Esophagus squamous epithelium (tissue), 5 donors: Measurements from ENCODE around the gene TLR6. TPM values are rescaled to one million over a fixed set of nuclear protein-coding genes. Genes with fewer than 3 reads are reported as not detected.

Source experiments
- DNase-seq: peaks from one replicate; lab custom pipeline; 2025; lab: John Stamatoyannopoulos, UW
- H3K27ac ChIP-seq, 4 donors: fragments of 200-600 bp; sonication (generic); one replicate each; pipeline ENCODE4 v1.5.1; 2016 to 2019; ENCODE audit warnings: mild to moderate bottlenecking in 1 of 4
- H3K27me3 ChIP-seq, 4 donors: fragments of 200-600 bp; sonication (generic); 1 replicate in 3 of 4; 2 replicates in 1 of 4; pipeline versions ENCODE4 v1.5.1 to v1.6.0; 2017 to 2021; ENCODE audit warnings: antibody characterized with exemption in 1 of 4
- H3K36me3 ChIP-seq, 3 donors: fragments of 200-600 bp; sonication (generic); one replicate each; pipeline ENCODE4 v1.5.1; 2016 to 2019
- H3K4me1 ChIP-seq, 3 donors: fragments of 200-600 bp; sonication (generic); one replicate each; pipeline ENCODE4 v1.5.1; 2017 to 2019
- H3K4me3 ChIP-seq, 4 donors: fragments of 200-600 bp; sonication (generic); 1 replicate in 3 of 4; 2 replicates in 1 of 4; pipeline ENCODE4 v1.5.1; 2016 to 2019; ENCODE audit warnings: mild to moderate bottlenecking in 2 of 4, moderate library complexity in 1 of 4
- H3K9me3 ChIP-seq, 3 donors: fragments of 200-600 bp; sonication (generic); one replicate each; pipeline ENCODE4 v1.5.1; 2016 to 2019
- CTCF ChIP-seq, 6 experiments: fragments of 450-650 bp in 4 of 6; fragments of 200-600 bp in 2 of 6; sonication (generic) in 2 of 6; IDR thresholded peaks; one replicate each; pipeline ENCODE4 v1.5.1; 2016 to 2019; ENCODE audit warnings: antibody characterized with exemption in 6 of 6, mild to moderate bottlenecking in 4 of 6, moderate library complexity in 4 of 6
- POLR2A ChIP-seq, 4 donors: fragments of 450-650 bp; IDR thresholded peaks; one replicate each; pipeline ENCODE4 v1.6.1; 2017; ENCODE audit warnings: antibody characterized with exemption in 4 of 4, mild to moderate bottlenecking in 4 of 4, moderate library complexity in 3 of 4
- WGBS, 2 donors: methylation state at CpG; one replicate each; pipeline ENCODE4 v1.1.5; 2018; 5-methylcytosine and 5-hydroxymethylcytosine counted together
- intact Hi-C: fragments of 100-400 bp; cut with DNase I; formaldehyde crosslinking; loops from one replicate; pipeline ENCODE4 v1.15.0; 2022
- total RNA-seq, 4 donors: library from RNA; depleted of rRNA; stranded (reverse); fragments of >200 nt; gene quantifications; one replicate each; pipeline ENCODE4 v1.1.0, GENCODE V29; 2016
- donor health status: DM: yes; HTN: yes; CAD: no.

TLR6 gene
- total RNA-seq, 4 donors from 2014 or later: 1.1 to 3.3 (median 2.5) TPM

- H3K4me3 ChIP-seq: no peak overlapping the region
- intact Hi-C loops: no loop called here
- H3K27ac ChIP-seq: no peak overlapping the region
- TF ChIP-seq POLR2A (IDR thresholded peaks at IDR 0.05): no peak
- no peak for TF ChIP-seq CTCF (IDR thresholded peaks at IDR 0.05)
- no peaks in the 10 kb centered on the region for H3K27me3 ChIP-seq
- 81 to 94% methylated on average over 5 of the region's 5 CpGs for WGBS, 2 donors
- no peak for DNase-seq
- no peaks in the 10 kb centered on the region for H3K9me3 ChIP-seq
- no peaks in the 10 kb centered on the region for H3K36me3 ChIP-seq
- no peaks in the 10 kb centered on the region for H3K4me1 ChIP-seq
Observed at GRCh38 chr4:38829237-38829636, 27.4 kb downstream of the TLR6 start.

- Histone ChIP-seq H3K36me3 (no peaks in the 10 kb centered on the region), H3K4me1 (no peaks in the 10 kb centered on the region), H3K4me3 (no peak overlapping the region), H3K9me3 (no peaks in the 10 kb centered on the region), H3K27me3 (no peaks in the 10 kb centered on the region), H3K27ac (no peak overlapping the region)
- intact Hi-C loops: no loop called here
- DNase-seq: no peak
- 92 to 96% methylated on average over 8 to 9 of the region's 27 CpGs for WGBS, 2 donors
- TF ChIP-seq POLR2A (IDR thresholded peaks at IDR 0.05): no peak
- TF ChIP-seq CTCF (IDR thresholded peaks at IDR 0.05): no peak
Observed at GRCh38 chr4:38823766-38824165, 32.9 kb downstream of the TLR6 start.

- Histone ChIP-seq H3K9me3 (no peaks in the 10 kb centered on the region), H3K36me3 (no peaks in the 10 kb centered on the region), H3K4me3 (no peak overlapping the region), H3K27me3 (no peaks in the 10 kb centered on the region), H3K4me1 (peaks cover 0 to 7% (median 0%) of the 10 kb centered on the region in 3 donors), H3K27ac (no peak overlapping the region)
- intact Hi-C loops: no loop called here
- 83 to 84% methylated on average over 5 of the region's 5 CpGs for WGBS, 2 donors
- DNase-seq: no peak
- TF ChIP-seq CTCF (IDR thresholded peaks at IDR 0.05) (no peak), POLR2A (IDR thresholded peaks at IDR 0.05) (no peak)
Observed at GRCh38 chr4:38822748-38823303, 33.8 kb downstream of the TLR6 start.

- no peaks in the 10 kb centered on the region for H3K27me3 ChIP-seq
- no peak overlapping the region for H3K4me3 ChIP-seq
- intact Hi-C loops: no loop called here
- DNase-seq: no peak
- peaks cover 0 to 7% (median 0%) of the 10 kb centered on the region in 3 donors for H3K4me1 ChIP-seq
- no peak for TF ChIP-seq POLR2A (IDR thresholded peaks at IDR 0.05)
- no peak for TF ChIP-seq CTCF (IDR thresholded peaks at IDR 0.05)
- no peak overlapping the region for H3K27ac ChIP-seq
- WGBS, 2 donors: 88 to 91% methylated on average over 3 of the region's 3 CpGs
- no peaks in the 10 kb centered on the region for H3K9me3 ChIP-seq
- H3K36me3 ChIP-seq: no peaks in the 10 kb centered on the region
Observed at GRCh38 chr4:38821739-38822138, 34.9 kb downstream of the TLR6 start.

GRCh38 chr4:38820329-38821061 is 36.1 kb downstream of the TLR6 start:
- WGBS, 2 donors: 54 to 65% methylated on average over 4 of the region's 4 CpGs
- TF ChIP-seq CTCF (IDR thresholded peaks at IDR 0.05): no peak
- no peak for TF ChIP-seq POLR2A (IDR thresholded peaks at IDR 0.05)
- intact Hi-C loops: no loop called here
- Histone ChIP-seq H3K4me3 (no peak overlapping the region), H3K4me1 (peaks cover 0 to 7% (median 0%) of the 10 kb centered on the region in 3 donors), H3K36me3 (no peaks in the 10 kb centered on the region), H3K9me3 (no peaks in the 10 kb centered on the region), H3K27ac (no peak overlapping the region), H3K27me3 (no peaks in the 10 kb centered on the region)
- no peak for DNase-seq
